Tibial artery (tissue), 4 donors: ENCODE results near the gene ARL8A.

ENCODE experiments used
- DNase-seq, 2 donors: peaks; one replicate each; pipeline ENCODE4 v3.0.0-alpha.2; 2019
- H3K27ac ChIP-seq, 2 donors: fragments of 200-600 bp; sonication (generic) in 1 of 2; 1 replicate in 1 of 2; 2 replicates in 1 of 2; pipeline ENCODE4 v1.5.1; 2018 to 2019; ENCODE audit warnings: mild to moderate bottlenecking in 1 of 2
- H3K27me3 ChIP-seq, 2 donors: fragments of 200-600 bp; sonication (generic) in 1 of 2; one replicate each; pipeline versions ENCODE4 v1.5.1 to v1.6.0; 2016 to 2019
- H3K36me3 ChIP-seq, 3 donors: fragments of 200-600 bp; sonication (generic) in 2 of 3; one replicate each; pipeline ENCODE4 v1.5.1; 2016 to 2019; ENCODE audit warnings: mild to moderate bottlenecking in 2 of 3
- H3K4me1 ChIP-seq, 4 donors: fragments of 200-600 bp; sonication (generic) in 2 of 4; 1 replicate in 3 of 4; 2 replicates in 1 of 4; pipeline ENCODE4 v1.5.1; 2016 to 2019
- H3K4me3 ChIP-seq, 2 donors: fragments of 200-600 bp; sonication (generic) in 1 of 2; 1 replicate in 1 of 2; 2 replicates in 1 of 2; pipeline ENCODE4 v1.5.1; 2018 to 2019; ENCODE audit warnings: mild to moderate bottlenecking in 2 of 2
- H3K9me3 ChIP-seq, 3 donors: fragments of 200-600 bp; sonication (generic) in 1 of 3; one replicate each; pipeline ENCODE4 v1.5.1; 2016 to 2019
- intact Hi-C: fragments of 100-400 bp; cut with DNase I; formaldehyde crosslinking; loops from one replicate; pipeline ENCODE4 v1.15.0; 2023; ENCODE audit warnings: low total_unique reads
- TF ChIP-seq, protein P1 (sequence below), 2 experiments: fragments of 200-600 bp in 1 of 2; fragments of 450-650 bp in 1 of 2; IDR thresholded peaks; one replicate each; pipeline ENCODE4 v1.5.1; 2017 to 2019; ENCODE audit warnings: antibody characterized with exemption in 2 of 2, mild to moderate bottlenecking in 1 of 2, moderate library complexity in 1 of 2

ARL8A gene

GRCh38 chr1:202161151-202162046 is 16.9 kb upstream of the ARL8A start:
- TF ChIP-seq, protein P1, sequence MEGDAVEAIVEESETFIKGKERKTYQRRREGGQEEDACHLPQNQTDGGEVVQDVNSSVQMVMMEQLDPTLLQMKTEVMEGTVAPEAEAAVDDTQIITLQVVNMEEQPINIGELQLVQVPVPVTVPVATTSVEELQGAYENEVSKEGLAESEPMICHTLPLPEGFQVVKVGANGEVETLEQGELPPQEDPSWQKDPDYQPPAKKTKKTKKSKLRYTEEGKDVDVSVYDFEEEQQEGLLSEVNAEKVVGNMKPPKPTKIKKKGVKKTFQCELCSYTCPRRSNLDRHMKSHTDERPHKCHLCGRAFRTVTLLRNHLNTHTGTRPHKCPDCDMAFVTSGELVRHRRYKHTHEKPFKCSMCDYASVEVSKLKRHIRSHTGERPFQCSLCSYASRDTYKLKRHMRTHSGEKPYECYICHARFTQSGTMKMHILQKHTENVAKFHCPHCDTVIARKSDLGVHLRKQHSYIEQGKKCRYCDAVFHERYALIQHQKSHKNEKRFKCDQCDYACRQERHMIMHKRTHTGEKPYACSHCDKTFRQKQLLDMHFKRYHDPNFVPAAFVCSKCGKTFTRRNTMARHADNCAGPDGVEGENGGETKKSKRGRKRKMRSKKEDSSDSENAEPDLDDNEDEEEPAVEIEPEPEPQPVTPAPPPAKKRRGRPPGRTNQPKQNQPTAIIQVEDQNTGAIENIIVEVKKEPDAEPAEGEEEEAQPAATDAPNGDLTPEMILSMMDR (IDR thresholded peaks at IDR 0.05), result no peak
- no peak overlapping the region for H3K4me3 ChIP-seq

DNA sequence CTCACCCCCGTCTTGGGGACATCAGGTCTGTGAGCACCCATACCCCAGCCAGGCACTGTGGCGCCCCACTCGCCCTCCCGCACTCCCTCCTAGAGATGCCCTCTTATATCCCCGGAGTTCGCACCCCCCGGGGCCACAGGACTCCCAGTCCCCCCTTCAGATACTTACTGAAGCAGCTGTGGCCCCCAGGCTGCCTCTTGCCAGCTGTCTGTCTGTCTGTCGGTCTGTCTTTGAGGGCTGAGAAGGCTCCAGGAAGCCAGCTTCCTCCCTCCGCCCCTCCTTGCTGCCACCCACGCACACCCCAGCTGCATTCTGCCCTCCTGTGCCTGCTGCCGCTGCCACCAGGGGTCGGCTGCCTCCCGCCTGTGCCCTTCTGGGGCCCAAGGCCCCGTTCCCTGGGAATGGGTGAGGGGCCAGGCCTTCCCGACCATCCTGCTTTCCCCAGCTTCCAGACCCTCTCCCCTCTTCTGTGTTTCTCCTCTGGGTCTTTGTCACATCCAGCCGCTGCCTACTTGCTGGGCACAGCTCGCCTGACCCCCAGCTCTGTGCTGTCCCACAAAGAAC is 15.9 kb upstream of the ARL8A start, which contains the start of gene PTPN7:
TSS of gene PTPN7 (minus strand) at position 226 of the 564 bp plus-strand sequence. CDS start 1,200 bp downstream, outside the sequence.
- Histone ChIP-seq H3K27ac (no peak within 1 kb of the TSS), H3K36me3 (no peaks in the 10 kb centered on the region), H3K27me3 (no peaks in the 10 kb centered on the region), H3K4me1 (peaks cover 0 to 3% (median 1%) of the 10 kb centered on the region in 4 donors), H3K4me3 (peak within 1 kb of the TSS in 1 of 2 donors; percentile 1), H3K9me3 (no peaks in the 10 kb centered on the region)
- TF ChIP-seq, protein P1 (IDR thresholded peaks at IDR 0.05), result no peak
- no peak for DNase-seq
- intact Hi-C loops, result no loop called here

More at GRCh38 chr1:202161151-202162046, 16.9 kb upstream of the ARL8A start:
- peaks cover 0 to 3% (median 0%) of the 10 kb centered on the region in 4 donors for H3K4me1 ChIP-seq
- H3K36me3 ChIP-seq, result no peaks in the 10 kb centered on the region
- no peak for DNase-seq
- H3K27me3 ChIP-seq, result no peaks in the 10 kb centered on the region
- intact Hi-C loops, result no loop called here
- no peak overlapping the region for H3K27ac ChIP-seq
- no peaks in the 10 kb centered on the region for H3K9me3 ChIP-seq

DNA sequence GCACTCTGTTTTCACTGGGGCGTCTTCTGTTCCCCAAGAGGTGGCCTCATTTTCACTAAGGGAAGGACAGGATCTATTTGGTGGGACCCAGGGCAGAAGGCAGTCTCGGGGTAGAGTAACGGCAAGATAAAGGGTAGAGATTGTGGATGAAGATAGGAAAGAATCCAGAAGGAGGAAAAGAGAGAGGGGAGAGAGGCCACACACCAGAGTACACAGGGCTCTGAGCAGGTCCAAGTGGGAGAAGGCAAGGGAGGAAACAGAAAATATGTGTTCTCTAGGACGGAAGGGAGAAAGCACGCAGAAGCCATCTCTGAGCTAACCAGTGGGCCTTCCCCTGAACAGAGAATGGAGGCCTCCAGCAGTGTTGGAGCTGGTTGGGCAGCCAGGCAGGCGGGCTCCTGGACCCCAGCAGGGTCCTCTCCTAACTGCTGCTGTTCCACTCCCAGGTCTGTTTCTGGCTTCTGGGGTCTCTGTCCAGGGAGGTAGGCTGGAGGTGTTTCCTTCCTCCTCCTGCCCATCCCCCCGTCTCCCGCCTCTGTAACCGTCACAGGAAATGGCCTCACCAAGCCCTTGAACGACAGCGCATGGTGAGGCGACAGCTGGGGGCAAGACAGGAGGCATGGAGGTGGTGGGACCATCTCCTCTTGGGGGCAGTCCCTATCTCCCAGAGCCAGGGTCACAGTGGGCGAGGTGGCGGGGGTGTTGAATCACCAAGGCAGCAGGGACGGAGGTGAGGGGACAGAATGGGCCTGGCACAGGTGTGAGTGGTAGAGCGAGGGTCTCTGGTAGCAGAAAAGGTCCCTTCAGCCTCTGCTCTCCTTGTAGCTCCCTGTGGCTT is 15.2 kb upstream of the ARL8A start:
- Histone ChIP-seq H3K27me3 (no peaks in the 10 kb centered on the region), H3K9me3 (no peaks in the 10 kb centered on the region), H3K27ac (no peak overlapping the region), H3K36me3 (no peaks in the 10 kb centered on the region), H3K4me3 (peak overlapping the region in 1 of 2 donors; percentile 1), H3K4me1 (peaks cover 0 to 9% (median 3%) of the 10 kb centered on the region in 4 donors)
- intact Hi-C loops, result no loop called here
- TF ChIP-seq, protein P1 (IDR thresholded peaks at IDR 0.05), result no peak
- DNase-seq, result no peak

DNA sequence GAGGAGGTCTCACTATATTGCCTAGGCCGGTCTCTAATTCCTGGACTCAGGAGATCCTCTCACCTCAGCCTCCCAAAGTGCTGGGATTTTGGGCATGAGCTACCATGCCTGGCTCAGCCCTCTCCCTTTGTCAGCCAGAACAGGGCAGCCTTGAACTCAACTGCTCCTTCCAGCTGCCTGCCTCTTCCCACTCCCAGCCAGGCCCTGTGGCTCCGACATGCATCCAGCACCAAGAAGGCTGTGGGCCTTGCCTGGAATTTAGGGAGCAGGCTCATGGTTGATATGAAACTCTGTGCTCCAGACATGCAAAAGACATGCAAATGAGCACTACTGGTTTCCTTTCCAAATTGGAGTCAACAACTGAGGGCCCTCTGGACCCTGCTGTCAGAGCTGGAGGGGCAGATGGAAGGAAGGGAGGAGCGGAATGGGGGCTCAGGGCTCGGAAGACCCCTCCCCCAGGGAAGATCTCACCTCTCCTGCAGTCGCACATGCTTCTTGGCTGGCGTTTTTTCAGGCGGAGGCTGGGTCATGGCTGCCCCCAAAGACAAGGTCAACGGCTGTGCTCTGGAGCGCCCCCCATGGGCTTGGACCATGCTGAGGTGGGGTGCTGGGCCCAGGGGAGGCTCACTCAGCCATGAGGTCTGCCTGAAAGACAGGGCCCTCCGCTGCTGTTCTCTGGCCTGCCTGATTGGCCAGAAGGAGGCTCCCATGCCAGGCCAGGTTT is 14.4 kb upstream of the ARL8A start:
- no peak overlapping the region for H3K27ac ChIP-seq
- intact Hi-C loops, result no loop called here
- TF ChIP-seq, protein P1 (IDR thresholded peaks at IDR 0.05), result no peak
- H3K4me1 ChIP-seq, result peaks cover 0 to 11% (median 3%) of the 10 kb centered on the region in 4 donors
- H3K9me3 ChIP-seq, result no peaks in the 10 kb centered on the region
- no peak overlapping the region for H3K4me3 ChIP-seq
- no peaks in the 10 kb centered on the region for H3K36me3 ChIP-seq
- peaks cover 0 to 2% of the 10 kb centered on the region in 2 donors for H3K27me3 ChIP-seq
- no peak for DNase-seq

DNA sequence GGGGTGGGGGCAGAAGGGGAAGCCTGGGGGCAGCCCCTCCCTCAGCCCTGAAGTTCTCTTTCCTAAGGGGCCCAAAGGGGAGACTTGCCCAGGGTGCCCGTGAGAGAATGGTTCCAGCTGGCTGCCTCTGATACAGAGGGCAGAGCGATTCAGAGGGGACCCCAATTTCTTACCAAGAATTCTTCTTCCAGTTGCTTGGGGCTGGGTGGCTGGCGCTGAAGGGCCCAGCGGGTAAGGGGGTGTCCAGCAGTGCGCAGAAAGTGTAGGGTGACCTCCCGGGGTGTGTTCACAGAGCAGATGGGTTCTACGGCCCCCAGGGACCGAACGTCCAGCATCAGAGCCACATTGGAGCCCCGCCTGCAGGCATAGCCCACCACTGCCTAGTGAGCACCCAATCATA is 13.4 kb upstream of the ARL8A start:
- Histone ChIP-seq H3K36me3 (no peaks in the 10 kb centered on the region), H3K27me3 (peaks cover 0 to 8% of the 10 kb centered on the region in 2 donors), H3K4me1 (peaks cover 0 to 11% (median 2%) of the 10 kb centered on the region in 4 donors), H3K4me3 (no peak overlapping the region), H3K9me3 (no peaks in the 10 kb centered on the region), H3K27ac (no peak overlapping the region)
- TF ChIP-seq, protein P1 (IDR thresholded peaks at IDR 0.05), result no peak
- no peak for DNase-seq
- intact Hi-C loops, result no loop called here
